Left renal pelvis (tissue), 4 donors: ENCODE results near the gene TMEM8B. TPM values are rescaled to one million over a fixed set of nuclear protein-coding genes. Genes with fewer than 3 reads are reported as not detected.
A peak's percentile ranks its signal among the peaks of the same experiment; 100 is the strongest.

Source experiments
- DNase-seq, 4 donors: peaks; one replicate each; pipeline ENCODE4 v3.0.0-alpha.2; 2013; ENCODE audit warnings: low read depth in 4 of 4, low spot score in 3 of 4
- polyA plus RNA-seq, 4 donors: library from polyadenylated mRNA; unstranded; fragments of 120-200 nt; gene quantifications; one replicate each; pipeline ENCODE4 v1.2.1, GENCODE V29; 2013; ENCODE audit not compliant: insufficient read length in 4 of 4

Gene TMEM8B
- polyA plus RNA-seq, 4 donors = 28.8 to 44.5 (median 30.5) TPM

DNA sequence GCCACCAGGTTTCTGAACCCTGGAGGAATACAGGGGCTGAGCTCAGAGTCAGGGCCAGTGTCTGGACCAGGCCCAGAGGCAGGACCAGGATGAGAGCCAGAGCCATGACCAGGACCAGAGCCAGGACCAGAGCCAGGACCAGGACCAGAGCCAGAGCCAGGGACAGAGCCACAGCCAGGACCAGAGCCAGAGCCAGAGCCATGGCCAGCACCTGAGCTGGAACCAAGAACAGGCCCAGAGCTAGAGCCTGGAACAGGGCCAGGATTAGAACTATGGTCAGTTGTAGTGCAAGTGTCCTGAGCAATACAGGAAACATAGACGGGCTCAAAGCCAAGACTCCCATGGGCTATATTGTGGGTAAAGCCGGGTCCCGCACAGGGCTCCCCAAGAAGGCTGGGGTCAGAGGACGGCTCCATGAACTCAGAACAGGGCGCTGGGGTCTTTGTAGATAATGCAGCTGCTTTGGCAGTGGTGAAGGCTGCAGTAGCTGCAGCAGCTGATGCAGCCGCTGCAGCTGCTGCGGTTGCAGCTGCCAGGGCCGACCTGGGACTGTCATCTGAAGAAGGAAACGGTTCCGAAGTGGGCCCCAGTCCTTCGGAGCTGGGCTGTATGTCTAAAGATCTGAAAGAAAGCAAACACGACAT is 17.5 kb upstream of the TMEM8B start:
- no peak for DNase-seq

DNA sequence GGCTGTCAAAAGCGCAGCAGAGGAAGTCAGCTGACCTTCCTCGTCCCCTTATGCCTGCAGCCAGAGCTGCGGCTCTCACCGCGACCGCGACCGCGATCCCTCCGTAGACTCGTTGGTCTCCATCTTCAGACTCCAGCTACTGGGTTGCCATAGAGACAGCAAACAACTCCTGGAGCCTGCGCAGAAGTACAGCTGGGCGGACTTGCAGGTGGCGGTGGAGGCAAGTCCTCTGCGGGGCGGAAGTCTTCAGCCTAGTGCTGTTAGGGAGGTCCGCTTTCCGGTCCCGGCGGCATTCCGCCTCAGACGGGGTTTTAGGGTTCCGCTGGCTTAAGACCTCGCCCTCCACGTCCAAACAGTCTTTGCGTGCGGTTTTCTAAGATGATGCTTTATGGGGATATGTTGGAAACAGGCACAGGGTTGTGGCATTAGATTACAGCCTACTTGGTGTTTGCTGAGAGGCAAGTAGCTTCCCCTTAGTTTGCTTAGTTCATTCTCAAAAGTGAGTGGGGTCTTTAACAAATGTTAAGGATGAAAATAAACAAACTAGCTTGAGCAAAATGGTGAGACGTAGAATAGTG is 16.9 kb upstream of the TMEM8B start, which contains the start of gene SPAG8:
TSS of gene SPAG8 (minus strand) at position 238 of the 578 bp plus-strand sequence. CDS start at position 123, 115 bp downstream.
- DNase-seq = peak in 2 of 4 donors; percentile 71 to 91

DNA sequence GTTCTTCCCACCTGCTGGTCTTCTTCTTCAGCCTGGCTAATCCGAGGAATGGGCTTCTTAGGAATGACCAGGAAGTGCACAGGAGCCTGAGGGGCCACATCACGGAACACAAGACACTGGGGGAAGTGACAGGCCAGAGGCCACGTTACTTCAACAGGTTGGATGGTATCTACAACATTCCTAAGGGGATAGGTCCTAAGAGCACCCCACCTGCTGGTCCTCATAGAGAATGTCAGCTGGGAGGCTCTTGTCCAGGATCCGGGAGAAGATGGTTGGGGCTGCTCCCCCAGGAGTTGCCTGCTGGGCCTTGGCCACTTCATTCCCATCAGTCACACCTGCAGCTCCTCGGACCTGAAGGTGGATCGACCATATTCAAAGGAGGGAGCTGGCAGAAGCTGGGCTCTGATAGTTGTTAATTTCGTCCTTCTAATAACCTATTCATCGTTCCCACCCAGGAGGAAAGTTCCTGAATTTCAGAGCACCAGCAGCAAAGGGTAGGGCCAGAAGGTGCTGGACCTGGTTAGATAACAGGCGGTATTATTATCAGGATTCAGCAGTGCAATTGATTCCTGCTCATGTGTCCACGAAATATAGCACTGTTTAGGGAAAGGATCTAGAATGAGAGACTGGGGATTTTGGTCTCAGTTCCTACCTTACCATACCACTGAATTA is 15.5 kb upstream of the TMEM8B start:
- DNase-seq = no peak

DNA sequence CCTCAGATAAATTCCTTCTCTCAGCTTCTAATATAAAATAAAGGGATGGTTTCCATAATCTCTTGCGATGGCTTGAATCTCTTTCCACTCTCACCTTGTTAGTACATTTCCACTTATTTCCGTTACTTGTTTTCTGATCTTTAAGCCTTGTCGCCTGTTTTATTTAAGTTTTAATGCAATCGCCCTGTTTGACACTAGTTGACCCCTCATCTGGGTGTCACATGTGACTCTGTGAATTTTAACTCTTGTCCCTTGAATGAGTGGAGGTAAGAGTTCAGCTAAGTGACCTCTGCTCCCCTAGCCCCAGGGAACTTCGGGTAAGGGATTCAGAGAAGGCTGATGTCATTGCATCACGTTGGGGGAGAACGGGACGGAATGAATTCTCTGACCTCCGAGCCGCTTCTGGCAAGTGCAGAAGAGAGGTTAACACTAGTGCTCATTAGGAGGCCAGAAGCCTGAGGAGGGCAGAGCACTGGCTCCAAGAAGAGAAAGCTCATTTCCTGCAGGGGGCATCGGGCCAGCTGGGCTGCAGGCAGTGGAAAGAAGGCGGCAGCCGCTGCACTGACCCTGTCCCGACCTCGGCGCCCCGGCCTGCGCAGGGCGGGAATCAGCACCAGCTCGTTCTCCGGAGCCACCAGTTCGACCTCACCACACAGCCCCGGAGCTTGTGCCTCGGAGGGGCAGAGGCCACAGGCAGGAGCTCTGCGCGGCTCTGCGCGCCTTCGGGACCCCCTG is 14.8 kb upstream of the TMEM8B start:
- no peak for DNase-seq

DNA sequence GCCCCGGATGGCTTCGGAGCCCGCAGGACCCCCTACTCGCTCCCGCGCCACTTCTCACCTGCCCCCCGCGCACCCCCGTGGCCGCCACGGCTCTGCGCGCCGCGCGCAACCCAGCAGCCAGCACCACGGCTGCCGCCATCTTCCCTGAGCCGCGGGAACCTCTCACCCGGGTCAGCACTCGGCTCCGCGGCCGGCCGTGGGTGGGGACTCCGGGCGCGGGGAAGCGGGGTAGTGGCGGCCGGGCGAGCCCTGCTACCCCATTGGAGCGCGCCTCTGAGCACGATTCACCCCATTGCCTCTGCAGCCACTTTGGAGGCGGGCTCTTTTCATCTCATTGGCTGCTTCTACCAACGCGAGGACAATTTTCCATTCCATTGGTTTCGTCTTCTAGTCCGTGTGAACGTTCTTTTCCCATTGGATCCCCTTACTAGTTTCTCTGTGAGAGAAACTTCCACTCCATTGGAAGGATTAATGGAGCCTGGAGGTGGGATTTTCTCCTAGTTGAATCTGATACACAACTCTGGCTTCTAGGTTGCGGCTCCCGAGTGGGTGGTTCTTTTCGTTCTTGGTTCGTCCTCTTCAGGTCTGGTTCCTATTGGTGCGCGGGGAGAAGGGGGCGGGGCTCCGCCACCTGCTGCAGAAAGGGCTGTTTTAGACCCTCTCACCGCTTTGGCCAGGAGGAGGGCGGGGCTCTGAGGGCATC is 14.0 kb upstream of the TMEM8B start, which contains the start of gene HINT2:
TSS of gene HINT2 (minus strand) at position 202 of the 703 bp plus-strand sequence. CDS start at position 139, 63 bp downstream.
- DNase-seq = peak; percentile 94 to 97 (median 96)

DNA sequence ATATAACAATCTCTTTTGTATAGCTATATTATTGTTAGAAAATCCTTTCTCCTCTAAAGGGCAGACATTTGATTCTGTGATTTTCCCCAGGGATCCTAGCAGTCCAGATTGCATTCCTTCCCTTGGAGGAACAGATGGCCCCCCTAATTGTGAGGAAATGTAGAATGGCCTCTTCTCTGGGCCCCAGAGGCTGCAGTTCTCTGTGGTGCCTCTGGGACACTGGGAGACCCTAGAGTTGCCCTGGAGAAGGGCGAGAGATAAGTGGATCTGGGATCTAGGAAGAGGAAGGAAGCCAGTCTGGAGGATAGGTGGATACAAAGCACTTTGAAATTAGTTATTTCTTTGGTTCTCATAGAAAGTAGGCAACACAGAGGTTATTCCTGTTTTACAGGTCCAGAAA is 12.3 kb upstream of the TMEM8B start:
- DNase-seq = no peak

DNA sequence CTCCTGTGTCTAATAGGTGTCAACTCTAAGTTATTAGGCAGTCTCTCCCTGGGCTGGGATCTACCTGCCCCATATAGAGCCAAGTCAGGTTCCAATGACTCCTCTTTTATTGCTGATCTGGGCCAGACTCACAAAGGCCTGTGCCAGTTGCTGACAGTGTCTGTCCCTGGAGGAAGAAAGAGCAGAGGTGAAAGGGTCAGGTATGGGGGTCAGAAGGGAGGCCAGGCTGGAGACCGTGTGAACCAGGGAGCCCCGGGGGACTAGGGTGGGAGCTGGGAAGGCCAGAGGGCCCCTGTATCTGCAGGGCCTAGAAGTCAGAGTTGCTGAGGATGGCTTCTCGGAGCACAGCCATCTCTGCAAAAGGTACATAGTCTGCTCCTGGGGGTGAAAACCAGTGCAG is 10.7 kb upstream of the TMEM8B start:
- DNase-seq = no peak

DNA sequence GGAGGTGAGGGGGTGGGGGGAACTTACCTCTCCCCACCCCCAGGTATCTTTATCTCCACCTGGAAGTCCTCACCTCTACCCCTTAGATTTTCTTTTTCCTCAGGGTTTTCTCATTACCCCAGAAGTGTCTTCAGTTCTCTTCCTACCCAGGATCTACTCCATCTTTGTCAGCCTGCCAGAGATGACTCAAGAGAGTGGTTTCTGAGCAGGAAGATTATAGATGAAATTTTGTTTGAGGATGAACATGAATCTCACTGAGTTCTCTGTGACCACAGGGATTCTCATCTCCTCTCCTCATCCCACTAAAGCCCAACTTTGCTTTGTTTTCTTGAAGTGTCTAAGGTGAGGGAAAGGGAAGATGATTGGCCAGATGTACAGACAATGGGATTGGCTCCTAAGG is 9.0 kb upstream of the TMEM8B start:
- DNase-seq = no peak

DNA sequence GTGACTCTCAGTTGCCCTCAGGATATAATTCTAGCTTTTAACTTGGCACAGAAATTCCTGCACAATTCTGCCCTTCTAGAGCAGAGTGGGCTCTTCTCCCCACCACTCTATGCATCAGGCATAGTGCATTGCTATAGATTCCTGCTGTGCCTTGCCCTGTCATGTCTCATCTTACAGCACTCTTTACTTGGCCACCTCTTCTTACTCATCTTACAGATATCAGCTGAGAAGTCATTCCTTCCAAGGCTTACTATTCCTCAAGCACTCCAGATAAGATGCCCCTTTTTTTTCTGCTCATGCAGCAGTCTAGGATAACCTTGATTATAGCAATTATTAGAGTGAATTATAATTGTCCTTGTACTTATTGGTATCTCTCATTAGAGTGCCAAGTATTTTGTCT is 6.1 kb upstream of the TMEM8B start:
- DNase-seq = no peak

DNA sequence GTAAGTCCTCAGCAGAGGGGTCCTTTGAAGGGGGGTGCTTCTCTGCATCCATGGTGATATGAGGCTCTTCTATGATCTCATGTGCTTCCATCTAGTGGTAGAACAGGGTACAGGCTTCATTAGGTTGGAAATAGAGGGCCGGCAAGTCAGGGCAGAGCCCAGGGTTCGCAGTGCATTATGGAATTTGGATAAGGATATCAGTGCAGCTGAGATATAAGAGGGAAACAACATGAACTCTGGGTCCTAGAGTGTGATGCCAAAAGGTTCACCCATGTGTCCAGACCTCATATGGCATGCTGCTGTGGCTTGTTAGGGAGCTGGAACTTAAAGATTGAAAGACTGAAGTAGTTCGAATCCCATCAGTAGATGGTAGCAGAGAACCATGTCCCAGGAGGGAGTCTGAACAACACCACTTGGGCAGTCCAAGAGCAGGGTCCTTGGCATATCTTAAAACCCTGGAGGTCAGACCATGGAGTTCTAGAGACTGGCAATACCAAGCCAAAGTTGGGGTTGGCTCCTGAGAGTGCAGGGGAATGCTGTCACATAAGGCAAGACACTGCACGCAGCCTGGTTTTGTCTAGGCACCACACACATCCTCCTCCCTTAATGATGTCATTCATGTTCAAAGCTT is 2.8 kb upstream of the TMEM8B start:
- DNase-seq = no peak

DNA sequence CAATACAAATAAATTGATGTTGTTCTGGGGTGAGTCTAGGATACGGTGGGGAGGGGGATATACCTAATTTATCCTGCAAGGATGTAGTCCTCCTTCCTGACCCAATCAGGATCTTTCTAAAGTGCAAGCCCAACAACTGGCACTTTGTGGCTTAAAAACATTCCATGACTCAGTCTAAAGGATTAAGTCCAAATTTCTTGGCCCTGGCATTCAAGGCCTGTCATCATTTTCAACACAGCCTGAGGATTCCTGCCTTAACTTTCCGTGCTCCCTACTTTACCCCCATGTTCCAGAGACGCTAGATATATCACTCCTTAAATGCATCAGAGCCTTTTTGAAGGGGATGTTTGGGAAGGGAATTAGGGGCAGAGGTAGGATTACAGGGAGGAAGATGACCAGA is 1.5 kb upstream of the TMEM8B start:
- DNase-seq = no peak

DNA sequence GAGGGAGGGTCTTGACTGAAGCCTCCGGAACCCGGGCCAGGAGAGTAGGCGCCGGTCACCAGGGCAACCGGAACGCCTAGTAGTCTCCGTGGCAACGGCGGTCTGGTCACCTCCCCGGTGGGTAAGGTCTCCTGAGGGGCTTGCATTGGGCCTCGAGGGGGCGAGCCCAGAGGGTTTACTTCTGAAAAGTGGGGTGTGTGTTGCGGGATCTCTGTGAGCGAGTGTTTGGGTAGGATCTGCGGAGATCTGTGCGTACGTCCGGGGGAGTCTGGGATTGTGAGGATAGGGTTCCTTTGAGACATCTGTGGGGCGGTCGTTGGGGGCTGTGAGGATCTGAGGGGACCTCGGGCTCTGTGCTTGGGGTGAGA is 328 bp upstream of the TMEM8B start, which contains the start of gene FAM221B:
TSS of gene FAM221B (minus strand) at position 17 of the 368 bp plus-strand sequence. CDS start 2,571 bp downstream, outside the sequence.
- DNase-seq = no peak

DNA sequence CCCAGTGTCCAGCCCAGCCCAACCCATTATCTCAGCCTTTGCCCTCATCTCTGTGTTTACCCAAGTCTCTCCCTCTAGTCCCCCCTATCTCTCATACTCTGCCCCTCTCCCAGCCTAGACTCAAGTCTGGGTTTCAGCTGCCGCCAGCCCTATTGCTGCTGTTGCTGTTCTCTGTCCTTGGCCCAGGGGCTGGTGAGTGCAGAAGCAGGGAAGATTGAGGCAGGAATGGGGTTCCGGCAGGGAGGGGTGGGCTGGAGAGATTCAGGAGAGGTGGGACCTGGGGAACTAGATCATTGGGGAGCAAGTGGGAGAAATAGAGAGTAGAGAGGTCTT is 702 bp downstream of the TMEM8B start:
- no peak for DNase-seq

DNA sequence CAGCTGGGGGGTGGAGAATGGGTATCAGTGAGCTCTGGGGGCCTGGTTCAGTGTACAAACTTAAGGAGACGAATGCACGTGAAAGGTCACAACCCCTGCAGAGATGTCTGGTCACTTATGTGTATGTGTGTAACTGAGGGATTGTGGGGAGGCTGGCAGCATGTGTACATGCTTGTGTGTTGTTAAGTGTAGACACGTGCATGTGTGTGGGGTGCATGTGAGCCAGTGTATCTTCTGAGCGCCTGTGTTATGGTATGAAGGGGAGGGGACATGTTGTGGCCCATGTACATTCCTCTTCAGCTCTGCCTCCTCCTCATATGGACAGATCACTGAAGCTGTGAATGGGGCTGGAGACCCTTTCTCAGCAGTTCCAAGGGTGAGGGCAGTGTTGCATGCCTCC is 2.0 kb downstream of the TMEM8B start:
- DNase-seq = no peak

DNA sequence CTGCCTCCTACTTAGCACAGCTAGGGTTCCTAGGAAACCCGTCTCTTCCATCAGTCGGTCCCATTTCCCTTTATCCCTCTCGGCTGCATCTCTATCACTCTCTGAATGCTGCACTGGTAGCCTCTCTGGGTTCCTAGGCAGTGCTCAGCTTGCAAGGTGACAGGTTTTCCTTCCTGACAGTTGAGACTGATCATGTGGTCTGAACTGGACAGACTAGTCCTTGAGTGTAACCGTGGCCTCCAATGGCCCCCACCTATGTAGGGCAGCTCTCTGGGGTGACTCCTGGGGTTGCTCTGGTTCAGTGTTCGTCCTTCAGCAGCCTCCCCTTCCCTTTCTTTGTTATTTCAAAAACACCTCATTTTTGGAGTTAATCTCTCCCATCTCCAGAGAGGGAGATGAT is 3.8 kb downstream of the TMEM8B start:
- DNase-seq = no peak

DNA sequence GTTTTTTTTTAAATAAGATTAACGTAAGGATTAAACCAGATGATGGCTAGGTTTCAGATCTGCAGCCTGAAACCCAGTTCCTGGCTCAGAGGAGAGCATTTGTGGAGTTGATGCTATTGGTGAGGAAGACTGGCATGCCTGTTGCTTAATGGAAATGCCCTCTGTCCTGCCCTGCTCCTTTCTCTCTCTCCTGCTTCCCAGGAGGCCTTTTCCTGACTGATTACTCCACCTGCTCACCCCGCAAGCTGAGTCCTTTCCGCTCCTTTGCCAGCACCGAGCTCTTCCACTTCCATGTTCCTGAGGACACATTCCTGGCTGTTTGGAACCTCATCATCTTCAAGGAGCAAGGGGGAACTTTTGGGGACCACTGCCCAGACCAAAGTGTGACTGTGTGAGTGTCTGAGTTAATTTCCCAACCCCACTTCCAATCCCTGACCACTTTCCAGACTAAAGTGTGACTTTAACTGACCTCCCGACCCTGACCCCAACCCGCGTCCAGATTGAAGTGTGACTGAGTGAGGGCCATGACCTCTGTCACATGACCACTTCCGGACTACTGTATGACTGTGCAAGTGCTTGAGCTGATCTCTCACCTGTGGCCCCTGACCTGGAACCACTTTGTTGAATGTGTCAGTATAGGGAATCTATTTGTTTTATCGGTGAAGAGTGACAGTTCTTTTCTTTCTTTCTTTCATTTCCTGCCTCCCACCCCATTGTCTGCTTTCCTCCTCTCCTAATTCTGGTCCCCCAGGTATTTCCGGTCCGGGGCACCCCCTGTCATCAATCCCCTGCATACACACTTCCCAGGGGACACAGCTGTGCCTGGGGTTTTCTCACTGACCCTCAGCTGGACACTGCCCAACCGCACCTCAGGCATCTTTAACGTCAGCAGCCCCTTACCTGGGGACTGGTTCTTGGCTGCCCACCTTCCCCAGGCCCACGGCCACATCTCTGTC is 5.5 kb downstream of the TMEM8B start:
- DNase-seq = no peak

DNA sequence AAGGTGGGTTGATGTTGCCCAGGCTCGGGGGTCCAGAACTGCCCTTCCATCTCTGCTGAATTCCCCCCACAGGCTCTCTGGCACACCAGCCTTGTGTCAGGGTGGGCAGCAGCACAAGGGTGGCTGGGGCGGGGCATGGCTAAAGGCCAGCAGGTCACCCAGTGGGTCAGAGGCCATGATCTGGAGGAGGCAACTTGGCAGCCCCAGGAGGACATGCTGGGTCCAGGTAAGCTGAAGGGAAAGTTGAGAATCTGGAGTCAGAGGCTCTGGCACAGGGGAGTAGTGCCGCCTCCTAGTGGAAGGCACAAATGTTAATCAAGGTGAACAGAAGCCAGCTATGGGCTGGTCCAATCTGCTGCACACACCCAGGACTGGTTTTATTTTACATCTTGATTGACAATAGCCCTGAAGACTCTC is 6.2 kb downstream of the TMEM8B start:
- no peak for DNase-seq

DNA sequence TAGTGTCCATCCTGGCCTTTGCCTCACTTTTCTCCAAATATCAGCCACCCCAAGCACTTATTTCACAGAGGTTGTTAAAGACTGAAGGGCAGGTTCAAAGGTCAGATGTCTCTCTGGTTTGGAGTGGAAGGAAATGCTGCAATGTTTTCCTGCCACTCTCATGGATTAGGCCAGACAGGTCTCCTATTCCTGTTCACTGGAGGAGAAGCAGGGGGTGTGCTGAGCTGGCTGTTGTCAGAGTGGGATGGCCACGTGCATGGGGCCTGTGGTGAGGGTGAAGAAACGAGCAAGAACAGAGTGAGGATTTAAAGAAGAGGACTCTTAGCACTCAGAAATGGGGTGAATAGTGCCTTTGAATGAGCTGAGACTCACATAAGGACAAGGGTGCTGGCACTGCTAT is 6.7 kb downstream of the TMEM8B start:
- no peak for DNase-seq

DNA sequence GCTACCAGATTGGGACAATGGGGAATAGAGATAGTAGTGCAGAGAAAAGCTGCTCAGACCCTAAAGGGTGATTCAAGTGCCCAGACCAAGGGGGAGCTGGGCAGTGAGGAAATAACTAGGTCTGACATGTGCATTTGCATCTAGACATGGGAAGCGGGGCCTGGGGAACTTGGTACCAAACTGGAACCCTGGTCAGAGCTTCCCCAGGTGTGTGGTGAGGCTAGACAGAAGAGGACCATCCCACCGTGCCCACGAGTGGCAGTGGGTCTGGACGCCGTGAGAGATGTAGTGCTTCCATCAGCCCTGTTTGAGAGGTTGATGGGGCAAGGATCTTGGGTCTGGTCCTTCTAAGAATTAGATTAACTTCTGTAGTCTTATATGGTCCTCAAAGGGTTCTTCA is 7.6 kb downstream of the TMEM8B start:
- DNase-seq = no peak
